ENCODE measurements around the gene FCER2. TPM values are rescaled to one million over a fixed set of nuclear protein-coding genes. Genes with fewer than 3 reads are reported as not detected.

Gene FCER2
- total and polyA plus RNA-seq, 4 donors = 0.14 TPM; not detected in 3

GRCh38 chr19:7692417-7693088 lies 9.4 kb downstream of the FCER2 start:
- no peaks in the 10 kb centered on the region for H3K36me3 ChIP-seq (ENCODE audit: control insufficient read depth in 4 of 4, insufficient read depth in 3 of 4, low read depth in 1 of 4, low read length in 3 of 4)
- no peak for TF ChIP-seq HNF4A (conservative IDR thresholded peaks at IDR 0.05)
- TF ChIP-seq RAD21 (IDR thresholded peaks at IDR 0.05) = no peak
- no peak for TF ChIP-seq REST (IDR thresholded peaks at IDR 0.05)
- TF ChIP-seq ATF3 (IDR thresholded peaks at IDR 0.05) = no peak
- TF ChIP-seq YY1 (IDR thresholded peaks at IDR 0.05) = no peak
- TF ChIP-seq, protein P1, sequence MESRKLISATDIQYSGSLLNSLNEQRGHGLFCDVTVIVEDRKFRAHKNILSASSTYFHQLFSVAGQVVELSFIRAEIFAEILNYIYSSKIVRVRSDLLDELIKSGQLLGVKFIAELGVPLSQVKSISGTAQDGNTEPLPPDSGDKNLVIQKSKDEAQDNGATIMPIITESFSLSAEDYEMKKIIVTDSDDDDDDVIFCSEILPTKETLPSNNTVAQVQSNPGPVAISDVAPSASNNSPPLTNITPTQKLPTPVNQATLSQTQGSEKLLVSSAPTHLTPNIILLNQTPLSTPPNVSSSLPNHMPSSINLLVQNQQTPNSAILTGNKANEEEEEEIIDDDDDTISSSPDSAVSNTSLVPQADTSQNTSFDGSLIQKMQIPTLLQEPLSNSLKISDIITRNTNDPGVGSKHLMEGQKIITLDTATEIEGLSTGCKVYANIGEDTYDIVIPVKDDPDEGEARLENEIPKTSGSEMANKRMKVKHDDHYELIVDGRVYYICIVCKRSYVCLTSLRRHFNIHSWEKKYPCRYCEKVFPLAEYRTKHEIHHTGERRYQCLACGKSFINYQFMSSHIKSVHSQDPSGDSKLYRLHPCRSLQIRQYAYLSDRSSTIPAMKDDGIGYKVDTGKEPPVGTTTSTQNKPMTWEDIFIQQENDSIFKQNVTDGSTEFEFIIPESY (IDR thresholded peaks at IDR 0.05) = no peak
- no peak for TF ChIP-seq RXRA (IDR thresholded peaks at IDR 0.05)
- TF ChIP-seq GABPA (IDR thresholded peaks at IDR 0.05 in 1 of 2, conservative IDR thresholded peaks at IDR 0.05 in 1 of 2) = no peak
- TF ChIP-seq JUND (IDR thresholded peaks at IDR 0.05) = no peak
- TF ChIP-seq, protein P2, sequence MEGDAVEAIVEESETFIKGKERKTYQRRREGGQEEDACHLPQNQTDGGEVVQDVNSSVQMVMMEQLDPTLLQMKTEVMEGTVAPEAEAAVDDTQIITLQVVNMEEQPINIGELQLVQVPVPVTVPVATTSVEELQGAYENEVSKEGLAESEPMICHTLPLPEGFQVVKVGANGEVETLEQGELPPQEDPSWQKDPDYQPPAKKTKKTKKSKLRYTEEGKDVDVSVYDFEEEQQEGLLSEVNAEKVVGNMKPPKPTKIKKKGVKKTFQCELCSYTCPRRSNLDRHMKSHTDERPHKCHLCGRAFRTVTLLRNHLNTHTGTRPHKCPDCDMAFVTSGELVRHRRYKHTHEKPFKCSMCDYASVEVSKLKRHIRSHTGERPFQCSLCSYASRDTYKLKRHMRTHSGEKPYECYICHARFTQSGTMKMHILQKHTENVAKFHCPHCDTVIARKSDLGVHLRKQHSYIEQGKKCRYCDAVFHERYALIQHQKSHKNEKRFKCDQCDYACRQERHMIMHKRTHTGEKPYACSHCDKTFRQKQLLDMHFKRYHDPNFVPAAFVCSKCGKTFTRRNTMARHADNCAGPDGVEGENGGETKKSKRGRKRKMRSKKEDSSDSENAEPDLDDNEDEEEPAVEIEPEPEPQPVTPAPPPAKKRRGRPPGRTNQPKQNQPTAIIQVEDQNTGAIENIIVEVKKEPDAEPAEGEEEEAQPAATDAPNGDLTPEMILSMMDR (IDR thresholded peaks at IDR 0.05; ENCODE audit: low read depth, low read length, missing input control) = no peak
- TF ChIP-seq SP1 (IDR thresholded peaks at IDR 0.05) = no peak
- TF ChIP-seq FOXA1 (IDR thresholded peaks at IDR 0.05) = no peak
- no peak for TF ChIP-seq HNF4G (IDR thresholded peaks at IDR 0.05)
- no peak for TF ChIP-seq MAX (IDR thresholded peaks at IDR 0.05)
- no peak for TF ChIP-seq FOXA2 (IDR thresholded peaks at IDR 0.05)
- no peak for TF ChIP-seq NR2F2 (IDR thresholded peaks at IDR 0.05)
- TF ChIP-seq TAF1 (conservative IDR thresholded peaks at IDR 0.05) = no peak
- no peak for TF ChIP-seq EGR1 (IDR thresholded peaks at IDR 0.05; ENCODE audit: low read depth in 2 of 2)
- no peak overlapping the region for H3K9ac ChIP-seq (ENCODE audit: low read depth in 1 of 2, low read length in 2 of 2)
- peaks cover 0 to 2% (median 0%) of the 10 kb centered on the region in 4 donors for H3K27me3 ChIP-seq (ENCODE audit: control insufficient read depth in 4 of 4, insufficient read depth in 4 of 4, low read length in 3 of 4)
- H3K4me3 ChIP-seq (ENCODE audit: low read depth in 1 of 3, low read length in 3 of 3) = no peak overlapping the region
- no peak overlapping the region for H3K27ac ChIP-seq (ENCODE audit: low read depth in 1 of 2, low read length in 2 of 2)
- 86% methylated on average over 13 of the region's 13 CpGs for WGBS
- DNase-seq (ENCODE audit: low spot score) = no peak
- no peaks in the 10 kb centered on the region for H3K4me1 ChIP-seq (ENCODE audit: control insufficient read depth in 4 of 4, insufficient read depth in 4 of 4, low read length in 3 of 4)
- H3K9me3 ChIP-seq (ENCODE audit: control insufficient read depth in 4 of 4, low read length in 3 of 4) = no peaks in the 10 kb centered on the region

Data from liver (tissue), 9 donors.